ENCODE results near the gene PHC2.

PHC2 gene

DNA sequence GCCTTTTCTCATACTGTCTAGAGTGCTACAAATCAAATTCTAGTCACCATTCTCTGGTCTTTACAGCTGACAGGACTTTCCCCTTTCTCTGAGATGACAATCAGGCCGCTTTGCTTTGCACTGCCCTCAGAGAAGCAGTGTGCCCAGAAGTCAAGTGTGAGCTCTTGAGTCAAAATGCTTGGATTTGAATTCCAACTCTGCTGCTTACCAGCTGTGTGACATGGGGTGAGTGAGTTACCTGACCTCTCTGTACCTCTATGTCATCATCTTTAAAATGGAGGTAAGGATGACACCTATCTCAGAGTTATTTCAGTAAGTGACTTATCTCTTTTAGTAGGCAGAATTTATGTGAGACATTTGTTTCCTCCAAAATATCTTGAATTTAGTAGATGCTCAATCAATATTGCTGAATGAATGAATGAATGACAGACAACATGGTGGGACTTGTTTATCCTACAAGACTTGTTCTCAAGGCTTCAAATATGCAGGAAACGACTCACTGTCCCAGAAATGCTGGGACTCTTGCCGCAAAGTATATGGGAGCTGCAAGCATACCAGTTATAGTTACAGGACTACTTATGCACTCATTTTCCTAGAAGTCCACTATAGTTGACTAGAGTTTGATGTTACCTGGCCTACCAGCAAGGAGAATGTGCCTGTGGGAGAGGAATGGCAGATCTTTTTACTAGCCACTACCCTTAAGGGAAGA lies 71.9 kb downstream of the PHC2 start:
- Histone ChIP-seq H3K4me1 (ENCODE audit: insufficient read depth, low read length) (peaks cover 21% of the 10 kb centered on the region), H3K36me3 (ENCODE audit: insufficient read depth, low read length) (no peaks in the 10 kb centered on the region), H3K9me3 (ENCODE audit: control insufficient read depth, insufficient read depth, low read length) (no peaks in the 10 kb centered on the region), H3K9ac (ENCODE audit: low read depth, low read length) (no peak overlapping the region)

- no peak overlapping the region for H3K9ac ChIP-seq (ENCODE audit: low read depth, low read length)
- no peaks in the 10 kb centered on the region for H3K9me3 ChIP-seq (ENCODE audit: control insufficient read depth, insufficient read depth, low read length)
- no peaks in the 10 kb centered on the region for H3K36me3 ChIP-seq (ENCODE audit: insufficient read depth, low read length)
- H3K4me1 ChIP-seq (ENCODE audit: insufficient read depth, low read length), result peaks cover 16% of the 10 kb centered on the region
Observed at GRCh38 chr1:33358114-33358794, 72.6 kb downstream of the PHC2 start.

- H3K9ac ChIP-seq (ENCODE audit: low read depth, low read length), result no peak overlapping the region
- H3K36me3 ChIP-seq (ENCODE audit: insufficient read depth, low read length), result no peaks in the 10 kb centered on the region
- H3K9me3 ChIP-seq (ENCODE audit: control insufficient read depth, insufficient read depth, low read length), result no peaks in the 10 kb centered on the region
- peaks cover 5% of the 10 kb centered on the region; the same call in 1 of the 2 replicates for H3K4me1 ChIP-seq (ENCODE audit: insufficient read depth, low read length)
Observed at GRCh38 chr1:33357099-33357498, 73.8 kb downstream of the PHC2 start.

DNA sequence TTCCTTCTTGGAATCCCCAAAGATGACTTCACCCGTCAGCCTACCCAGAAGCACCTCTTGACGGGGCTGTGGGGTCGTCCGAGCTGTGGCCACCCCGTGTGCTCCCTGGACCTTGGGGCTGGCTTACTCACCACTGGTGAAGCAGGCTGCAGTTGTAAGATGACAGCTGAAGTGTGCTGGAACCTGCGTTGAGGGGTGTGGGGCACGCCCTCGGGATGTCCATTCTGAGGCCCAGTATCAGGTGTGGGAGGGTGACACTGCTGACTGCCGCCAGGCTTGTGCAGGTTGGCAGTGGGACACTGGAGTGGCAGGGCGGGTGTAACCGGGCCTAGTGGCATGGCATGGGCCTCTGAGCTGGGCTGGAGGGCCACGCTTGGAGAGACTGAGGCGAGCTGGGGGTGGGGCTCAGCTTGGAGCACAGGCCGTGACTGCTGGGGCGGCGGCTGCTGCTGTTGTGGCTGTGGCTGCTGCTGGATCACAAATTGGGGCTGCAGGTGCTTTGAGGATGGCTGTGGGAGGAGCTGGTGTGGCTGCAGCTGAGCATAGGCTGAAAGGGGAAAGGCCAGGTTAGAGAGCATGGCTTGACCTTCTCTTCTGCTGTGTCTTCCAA lies 76.1 kb downstream of the PHC2 start:
- Histone ChIP-seq H3K36me3 (ENCODE audit: insufficient read depth, low read length) (no peaks in the 10 kb centered on the region), H3K9me3 (ENCODE audit: control insufficient read depth, insufficient read depth, low read length) (no peaks in the 10 kb centered on the region), H3K4me1 (ENCODE audit: insufficient read depth, low read length) (peaks cover 2% of the 10 kb centered on the region; the same call in 1 of the 2 replicates), H3K9ac (ENCODE audit: low read depth, low read length) (no peak overlapping the region)

DNA sequence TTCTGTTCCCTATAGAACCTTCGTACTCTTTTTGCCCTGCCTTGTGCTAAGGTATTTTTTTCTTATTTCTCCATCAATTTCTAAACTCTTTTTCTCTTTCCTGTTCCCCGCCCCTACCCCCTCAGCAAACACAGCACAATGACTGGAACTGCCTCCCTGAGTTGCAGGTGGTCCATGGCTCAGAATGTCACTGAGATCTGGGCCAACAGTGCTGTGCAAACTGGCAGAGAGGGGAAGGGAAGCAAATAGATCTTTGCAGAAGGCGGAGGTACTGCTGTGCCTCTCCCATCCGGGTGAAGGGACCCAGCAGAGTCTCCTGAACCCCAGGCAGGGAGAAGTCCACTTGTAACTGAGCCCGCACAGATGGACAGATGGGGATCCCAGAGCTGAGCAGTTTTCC lies 77.4 kb downstream of the PHC2 start:
- Histone ChIP-seq H3K9me3 (ENCODE audit: control insufficient read depth, insufficient read depth, low read length) (no peaks in the 10 kb centered on the region), H3K4me1 (ENCODE audit: insufficient read depth, low read length) (peaks cover 2% of the 10 kb centered on the region; the same call in 1 of the 2 replicates), H3K9ac (ENCODE audit: low read depth, low read length) (no peak overlapping the region), H3K36me3 (ENCODE audit: insufficient read depth, low read length) (no peaks in the 10 kb centered on the region)

- H3K9me3 ChIP-seq (ENCODE audit: control insufficient read depth, insufficient read depth, low read length), result no peaks in the 10 kb centered on the region
- no peak overlapping the region for H3K9ac ChIP-seq (ENCODE audit: low read depth, low read length)
- H3K36me3 ChIP-seq (ENCODE audit: insufficient read depth, low read length), result no peaks in the 10 kb centered on the region; the same call in 1 of the 2 replicates
- peaks cover 20% of the 10 kb centered on the region for H3K4me1 ChIP-seq (ENCODE audit: insufficient read depth, low read length)
Observed at GRCh38 chr1:33351281-33351660, 79.6 kb downstream of the PHC2 start.

GRCh38 chr1:33350611-33351280 lies 80.1 kb downstream of the PHC2 start:
- H3K9ac ChIP-seq (ENCODE audit: low read depth, low read length), result peak overlapping the region; percentile 77; the same call in 1 of the 2 replicates
- H3K9me3 ChIP-seq (ENCODE audit: control insufficient read depth, insufficient read depth, low read length), result no peaks in the 10 kb centered on the region
- H3K36me3 ChIP-seq (ENCODE audit: insufficient read depth, low read length), result no peaks in the 10 kb centered on the region; the same call in 1 of the 2 replicates
- H3K4me1 ChIP-seq (ENCODE audit: insufficient read depth, low read length), result peaks cover 24% of the 10 kb centered on the region

DNA sequence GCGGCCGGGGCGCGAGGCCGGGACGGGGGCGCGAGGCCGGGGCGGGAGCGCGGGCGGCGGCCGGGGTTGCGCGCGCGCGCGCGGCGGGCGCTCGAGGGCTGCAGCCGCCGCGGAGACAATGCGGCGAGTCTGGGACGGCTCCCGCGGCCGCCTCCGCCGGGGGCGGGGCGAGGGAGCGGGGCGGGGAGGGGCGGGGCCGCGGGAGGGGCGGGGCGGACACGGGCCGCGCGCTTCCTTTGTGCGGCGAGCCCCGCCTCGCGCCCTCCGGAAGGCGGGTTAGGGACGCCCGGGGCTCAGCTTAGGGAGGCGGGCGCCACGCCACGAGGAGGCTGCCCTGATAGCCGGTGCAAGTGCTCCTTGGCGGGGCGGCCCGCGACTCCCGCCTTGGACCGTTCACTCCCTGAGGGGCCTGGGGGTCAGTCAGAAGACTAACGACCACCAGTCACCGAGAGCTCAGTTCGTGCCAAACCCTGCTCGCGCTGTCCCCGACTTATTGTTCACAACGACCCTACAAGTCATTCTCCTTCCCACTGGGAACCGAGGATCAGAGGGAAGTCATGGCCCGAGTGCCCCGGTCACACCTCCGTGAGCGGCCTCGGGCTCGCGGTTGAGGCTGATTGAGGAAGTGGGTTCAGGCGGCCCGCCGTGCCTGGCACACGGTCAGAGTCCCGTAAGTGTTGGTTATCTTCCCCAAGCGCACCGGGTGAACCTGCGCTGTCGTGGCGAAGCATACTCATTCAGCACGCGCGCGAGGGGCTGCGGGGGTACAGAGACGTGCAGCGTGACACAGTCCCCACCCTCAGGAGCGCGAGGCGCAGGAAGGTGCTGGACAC lies 80.9 kb downstream of the PHC2 start:
- Histone ChIP-seq H3K9me3 (ENCODE audit: control insufficient read depth, insufficient read depth, low read length) (no peaks in the 10 kb centered on the region), H3K9ac (ENCODE audit: low read depth, low read length) (peak overlapping the region; percentile 78), H3K36me3 (ENCODE audit: insufficient read depth, low read length) (no peaks in the 10 kb centered on the region; the same call in 1 of the 2 replicates), H3K4me1 (ENCODE audit: insufficient read depth, low read length) (peaks cover 25% of the 10 kb centered on the region)

DNA sequence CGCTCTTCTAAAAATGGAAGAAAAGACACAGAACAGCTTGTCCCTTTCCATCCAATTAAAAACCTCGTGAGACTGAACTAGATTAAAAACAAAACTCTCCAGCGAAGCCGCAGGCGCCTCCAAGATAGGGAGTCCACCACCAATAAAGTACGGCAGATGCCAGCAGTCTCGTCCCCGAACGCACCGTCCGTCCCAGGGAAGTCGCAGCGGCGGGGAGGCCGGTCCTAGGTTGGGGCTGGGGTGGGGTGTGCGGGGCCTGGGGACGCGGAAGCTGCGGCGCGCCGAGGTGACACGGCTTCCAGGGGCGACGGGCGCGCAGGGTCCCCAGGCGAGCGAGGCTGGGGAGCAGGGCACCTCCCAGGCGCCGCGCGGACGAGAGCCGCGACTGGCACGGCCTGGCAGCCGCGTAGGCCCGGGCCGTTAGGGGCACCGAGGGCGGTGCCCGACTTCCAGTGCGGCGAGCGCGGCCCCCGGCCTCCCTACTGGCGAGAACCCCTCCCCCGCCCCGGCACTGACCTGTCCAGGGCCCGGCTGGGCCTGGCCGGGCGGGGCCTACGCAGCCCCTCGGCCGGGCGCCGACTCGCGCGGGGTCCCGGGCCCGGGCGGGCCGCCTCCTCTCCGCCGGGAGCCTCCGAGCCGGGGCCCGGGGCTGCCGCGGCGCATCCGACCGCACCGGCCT lies 81.7 kb downstream of the PHC2 start:
- peak overlapping the region; percentile 78 for H3K9ac ChIP-seq (ENCODE audit: low read depth, low read length)
- H3K9me3 ChIP-seq (ENCODE audit: control insufficient read depth, insufficient read depth, low read length), result no peaks in the 10 kb centered on the region
- H3K36me3 ChIP-seq (ENCODE audit: insufficient read depth, low read length), result no peaks in the 10 kb centered on the region; the same call in 1 of the 2 replicates
- peaks cover 25% of the 10 kb centered on the region for H3K4me1 ChIP-seq (ENCODE audit: insufficient read depth, low read length)

DNA sequence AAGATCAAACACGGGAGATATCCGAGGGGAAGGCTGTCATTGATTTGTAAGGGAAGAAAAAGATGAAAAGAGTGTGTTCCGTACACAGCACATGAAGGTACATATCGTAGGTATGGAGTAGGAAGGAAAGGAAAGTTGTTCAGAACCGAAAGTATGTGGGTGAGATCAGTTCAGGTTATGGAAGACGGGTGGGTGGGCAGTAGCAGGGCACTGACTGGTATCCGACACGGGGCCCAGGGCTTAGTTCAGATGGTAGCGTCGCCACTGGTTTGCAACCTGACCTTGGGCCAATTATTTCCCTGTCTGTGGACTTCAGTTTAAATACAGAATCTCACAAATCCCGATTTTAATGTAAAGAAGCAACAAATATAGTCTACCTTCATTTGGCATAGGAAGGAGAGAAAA lies 82.2 kb downstream of the PHC2 start:
- Histone ChIP-seq H3K9ac (ENCODE audit: low read depth, low read length) (peak overlapping the region; percentile 78), H3K4me1 (ENCODE audit: insufficient read depth, low read length) (peaks cover 25% of the 10 kb centered on the region), H3K36me3 (ENCODE audit: insufficient read depth, low read length) (no peaks in the 10 kb centered on the region; the same call in 1 of the 2 replicates), H3K9me3 (ENCODE audit: control insufficient read depth, insufficient read depth, low read length) (no peaks in the 10 kb centered on the region)

- peak overlapping the region; percentile 78; the same call in 1 of the 2 replicates for H3K9ac ChIP-seq (ENCODE audit: low read depth, low read length)
Observed at GRCh38 chr1:33348194-33348593, 82.7 kb downstream of the PHC2 start.

GRCh38 chr1:33347650-33347992 lies 83.3 kb downstream of the PHC2 start:
- Histone ChIP-seq H3K36me3 (ENCODE audit: insufficient read depth, low read length) (no peaks in the 10 kb centered on the region; the same call in 1 of the 2 replicates), H3K9ac (ENCODE audit: low read depth, low read length) (no peak overlapping the region), H3K4me1 (ENCODE audit: insufficient read depth, low read length) (peaks cover 28% of the 10 kb centered on the region), H3K9me3 (ENCODE audit: control insufficient read depth, insufficient read depth, low read length) (no peaks in the 10 kb centered on the region)

More at GRCh38 chr1:33348194-33348593, 82.7 kb downstream of the PHC2 start:
- peaks cover 25% of the 10 kb centered on the region for H3K4me1 ChIP-seq (ENCODE audit: insufficient read depth, low read length)
- no peaks in the 10 kb centered on the region for H3K9me3 ChIP-seq (ENCODE audit: control insufficient read depth, insufficient read depth, low read length)
- no peaks in the 10 kb centered on the region; the same call in 1 of the 2 replicates for H3K36me3 ChIP-seq (ENCODE audit: insufficient read depth, low read length)

DNA sequence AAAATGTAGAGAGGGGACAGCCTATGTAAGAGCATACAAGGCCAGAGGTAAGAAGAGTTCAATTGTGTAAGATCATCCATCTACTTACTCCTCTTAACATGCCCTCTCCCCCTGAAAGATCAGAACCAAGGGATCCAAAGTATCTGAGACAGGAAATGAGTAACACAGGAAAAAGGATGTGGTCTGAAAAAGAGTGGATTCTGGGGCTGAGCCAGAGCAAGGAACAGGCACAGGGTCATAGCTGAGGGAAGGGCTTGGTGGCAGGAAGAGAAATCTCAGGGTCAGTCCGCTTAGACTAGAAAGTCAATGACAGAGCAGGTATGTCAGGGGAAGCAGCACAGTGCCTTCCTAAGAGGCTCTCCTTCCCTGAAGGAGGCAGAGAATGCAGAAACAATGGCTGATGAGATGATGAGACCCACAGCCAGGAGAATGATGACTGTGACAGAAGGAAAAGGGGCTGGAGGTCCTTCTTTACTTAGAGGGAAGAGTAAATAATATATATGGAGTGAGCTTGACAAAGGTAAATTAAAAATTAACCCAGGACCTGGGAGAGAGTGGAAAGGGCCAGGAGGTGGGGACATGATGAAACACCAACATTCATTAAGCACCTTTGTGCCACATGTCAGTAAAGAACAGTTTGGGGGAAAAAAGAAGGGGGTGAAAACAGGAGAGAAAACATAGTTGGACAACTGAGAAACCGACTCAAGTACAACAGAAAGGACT lies 83.8 kb downstream of the PHC2 start:
- Histone ChIP-seq H3K36me3 (ENCODE audit: insufficient read depth, low read length) (no peaks in the 10 kb centered on the region; the same call in 1 of the 2 replicates), H3K9ac (ENCODE audit: low read depth, low read length) (no peak overlapping the region), H3K4me1 (ENCODE audit: insufficient read depth, low read length) (peaks cover 31% of the 10 kb centered on the region), H3K9me3 (ENCODE audit: control insufficient read depth, insufficient read depth, low read length) (no peaks in the 10 kb centered on the region)
